Caco-2 (cell line): ENCODE data around the gene KYNU. TPM values are rescaled to one million over a fixed set of nuclear protein-coding genes. Genes with fewer than 3 reads are reported as not detected.

Experiments
- BruUV-seq: library from RNA; stranded (reverse); fragments of 400-500 nt; replicated peaks from 2 replicates; lab custom pipeline; 2021; lab: Mats Ljungman, UMichigan
- CTCF ChIA-PET: fragments of 300-600 bp; sonication (Branson Sonifier 250); formaldehyde crosslinking; loops from one replicate; lab custom pipeline; 2022; ENCODE audit warnings: antibody characterized with exemption; lab: Charles Lee
- POLR2A ChIA-PET: fragments of 300-600 bp; sonication (Branson Sonifier 250); formaldehyde crosslinking; loops from one replicate; lab custom pipeline; 2022; ENCODE audit warnings: antibody characterized with exemption; lab: Charles Lee
- DNase-seq, 2 experiments: peaks; one replicate each; pipeline versions ENCODE4 v3.0.0 to v3.0.0-alpha.2; 2020 to 2022
- H3K27me3 ChIP-seq: replicated peaks from 2 replicates; pipeline ENCODE4 v1.6.0; 2011; ENCODE audit warnings: low read length; ENCODE audit not compliant: control insufficient read depth, insufficient read depth
- H3K36me3 ChIP-seq: 2 replicates; pipeline ENCODE4 v1.5.1; 2011; ENCODE audit warnings: low read length; ENCODE audit not compliant: control insufficient read depth, insufficient read depth
- H3K4me1 ChIP-seq: fragments of 250-450 bp; sonication (Bioruptor Pico); 2 replicates; pipeline ENCODE4 v1.5.1; 2020; ENCODE audit warnings: mild to moderate bottlenecking
- H3K4me3 ChIP-seq: 2 replicates; pipeline ENCODE4 v1.5.1; 2011; ENCODE audit warnings: low read depth, mild to moderate bottlenecking, control low read depth, low read length
- H3K9me3 ChIP-seq: fragments of 250-450 bp; sonication (Bioruptor Pico); 2 replicates; pipeline ENCODE4 v1.5.1; 2020; ENCODE audit warnings: mild to moderate bottlenecking, moderate library complexity
- H3K27ac Mint-ChIP-seq: one replicate; pipeline ENCODE4 v1.8.0; 2022; ENCODE audit warnings: mixed read lengths; ENCODE audit not compliant: unreplicated experiment
- H3K27me3 Mint-ChIP-seq: one replicate; pipeline ENCODE4 v1.8.0; 2022; ENCODE audit warnings: mixed read lengths; ENCODE audit not compliant: insufficient read depth, unreplicated experiment
- H3K36me3 Mint-ChIP-seq: one replicate; pipeline ENCODE4 v1.8.0; 2022; ENCODE audit warnings: mild to moderate bottlenecking, mixed read lengths; ENCODE audit not compliant: insufficient read depth, unreplicated experiment
- H3K4me1 Mint-ChIP-seq: one replicate; pipeline ENCODE4 v1.8.0; 2022; ENCODE audit warnings: low read depth, mixed read lengths; ENCODE audit not compliant: unreplicated experiment
- H3K4me3 Mint-ChIP-seq: one replicate; pipeline ENCODE4 v1.8.0; 2022; ENCODE audit warnings: mild to moderate bottlenecking, moderate library complexity, mixed read lengths; ENCODE audit not compliant: unreplicated experiment
- H3K9me3 Mint-ChIP-seq: one replicate; pipeline ENCODE4 v1.8.0; 2022; ENCODE audit warnings: mixed read lengths; ENCODE audit not compliant: unreplicated experiment
- CTCF ChIP-seq, 2 experiments: fragments of 200-600 bp in 1 of 2; IDR thresholded peaks; 1 replicate in 1 of 2; 2 replicates in 1 of 2; pipeline versions ENCODE4 v1.5.1 to v1.8.0; 2011 to 2022; ENCODE audit warnings: antibody characterized with exemption in 1 of 2, control low read depth in 1 of 2, inconsistent platforms in 1 of 2, low read depth in 1 of 2, low read length in 1 of 2, mild to moderate bottlenecking in 1 of 2, moderate library complexity in 1 of 2; ENCODE audit not compliant: insufficient read depth in 1 of 2, severe bottlenecking in 1 of 2, unreplicated experiment in 1 of 2
- intact Hi-C: fragments of 100-400 bp; cut with micrococcal nuclease; formaldehyde crosslinking; loops from one replicate; pipeline ENCODE4 v1.10.0; 2022; ENCODE audit not compliant: unreplicated experiment
- total RNA-seq: library from RNA; stranded (reverse); gene quantifications from 2 replicates; pipeline ENCODE4 v1.2.3, GENCODE V29; 2022

Gene KYNU
- total RNA-seq, 1 experiment from 2014 or later = 4.3 TPM

- no peaks in the 10 kb centered on the region for H3K27me3 ChIP-seq
- intact Hi-C loops = no loop called here
- Mint-ChIP-seq H3K4me1 (no peaks in the 10 kb centered on the region), H3K36me3 (no peaks in the 10 kb centered on the region), H3K27ac (no peak overlapping the region), H3K9me3 (no peaks in the 10 kb centered on the region), H3K27me3 (no peaks in the 10 kb centered on the region), H3K4me3 (no peak overlapping the region)
- ChIA-PET CTCF (no interaction called here), POLR2A (no interaction called here)
- no peak for TF ChIP-seq CTCF (IDR thresholded peaks at IDR 0.05; ENCODE audit: insufficient read depth in 1 of 2, low read depth in 1 of 2, low read length in 1 of 2, severe bottlenecking in 1 of 2, unreplicated experiment in 1 of 2)
- H3K9me3 ChIP-seq = no peaks in the 10 kb centered on the region
- DNase-seq = no peak
- no peaks in the 10 kb centered on the region for H3K4me1 ChIP-seq
- no peaks in the 10 kb centered on the region for H3K36me3 ChIP-seq
- BruUV-seq = no TSS peak
- H3K4me3 ChIP-seq = no peak overlapping the region
Measured at GRCh38 chr2:142857256-142858164, 20.0 kb upstream of the KYNU start.

- no peak for TF ChIP-seq CTCF (IDR thresholded peaks at IDR 0.05; ENCODE audit: insufficient read depth in 1 of 2, low read depth in 1 of 2, low read length in 1 of 2, severe bottlenecking in 1 of 2, unreplicated experiment in 1 of 2)
- Histone ChIP-seq H3K27me3 (no peaks in the 10 kb centered on the region), H3K36me3 (no peaks in the 10 kb centered on the region), H3K4me1 (no peaks in the 10 kb centered on the region), H3K4me3 (no peak overlapping the region), H3K9me3 (no peaks in the 10 kb centered on the region)
- CTCF ChIA-PET = no interaction called here
- Mint-ChIP-seq H3K27ac (no peak overlapping the region), H3K4me1 (peaks cover 12% of the 10 kb centered on the region), H3K36me3 (no peaks in the 10 kb centered on the region), H3K9me3 (no peaks in the 10 kb centered on the region), H3K4me3 (no peak overlapping the region), H3K27me3 (no peaks in the 10 kb centered on the region)
- DNase-seq = no peak
- no TSS peak for BruUV-seq
- intact Hi-C loops = no loop called here
- POLR2A ChIA-PET = no interaction called here
Measured at GRCh38 chr2:142858961-142859360, 18.5 kb upstream of the KYNU start.

GRCh38 chr2:142862299-142862698 lies 15.2 kb upstream of the KYNU start:
- no peaks in the 10 kb centered on the region for H3K4me1 ChIP-seq
- POLR2A ChIA-PET = no interaction called here
- intact Hi-C loops = no loop called here
- BruUV-seq = no TSS peak
- Mint-ChIP-seq H3K4me1 (peaks cover 12% of the 10 kb centered on the region), H3K4me3 (no peak overlapping the region), H3K9me3 (no peaks in the 10 kb centered on the region), H3K27me3 (no peaks in the 10 kb centered on the region), H3K27ac (no peak overlapping the region), H3K36me3 (no peaks in the 10 kb centered on the region)
- H3K27me3 ChIP-seq = no peaks in the 10 kb centered on the region; the same call in 1 of the 2 replicates
- H3K9me3 ChIP-seq = no peaks in the 10 kb centered on the region
- CTCF ChIA-PET = no interaction called here
- TF ChIP-seq CTCF (IDR thresholded peaks at IDR 0.05; ENCODE audit: insufficient read depth in 1 of 2, low read depth in 1 of 2, low read length in 1 of 2, severe bottlenecking in 1 of 2, unreplicated experiment in 1 of 2) = no peak
- no peaks in the 10 kb centered on the region; the same call in 1 of the 2 replicates for H3K36me3 ChIP-seq
- no peak overlapping the region for H3K4me3 ChIP-seq
- DNase-seq = no peak
